Measurements from ENCODE around the gene KCTD21. TPM values are rescaled to one million over a fixed set of nuclear protein-coding genes. Genes with fewer than 3 reads are reported as not detected.
"Not testable (repeated sequence)": the region's sequence is repeated elsewhere in the genome, so short reads cannot be mapped to it uniquely, and the experiment has no call there.

KCTD21 gene
- total and polyA plus RNA-seq, 8 donors: 8.4 to 12.0 (median 9.2) TPM

- ATAC-seq (peak; percentile 72), DNase-seq (no peak)
- intact Hi-C loops (cut with DNase I): no loop called here
- TF ChIP-seq CTCF (IDR thresholded peaks at IDR 0.05): no peak
- Histone ChIP-seq H3K4me1 (peaks cover 0 to 7% of the 10 kb centered on the region in 2 donors), H3K27me3 (no peaks in the 10 kb centered on the region), H3K27ac (no peak overlapping the region), H3K36me3 (peaks cover 0 to 11% of the 10 kb centered on the region in 2 donors), H3K4me3 (no peak overlapping the region), H3K9me3 (no peaks in the 10 kb centered on the region)
Measured at GRCh38 chr11:78179459-78180071, 8.9 kb downstream of the KCTD21 start.

- ATAC-seq (no peak), DNase-seq (no peak)
- Histone ChIP-seq H3K4me1 (peaks cover 0 to 7% of the 10 kb centered on the region in 2 donors), H3K27me3 (no peaks in the 10 kb centered on the region), H3K9me3 (no peaks in the 10 kb centered on the region), H3K27ac (no peak overlapping the region), H3K36me3 (peaks cover 0 to 34% of the 10 kb centered on the region in 2 donors), H3K4me3 (no peak overlapping the region)
- TF ChIP-seq CTCF (IDR thresholded peaks at IDR 0.05): no peak
- intact Hi-C loops (cut with DNase I): no loop called here
Measured at GRCh38 chr11:78177216-78177615, 11.2 kb downstream of the KCTD21 start.

GRCh38 chr11:78176605-78177141, 11.8 kb downstream of the KCTD21 start:
- DNase-seq (no peak), ATAC-seq (no peak)
- no peaks in the 10 kb centered on the region for H3K27me3 ChIP-seq
- intact Hi-C loops (cut with DNase I): no loop called here
- no peak overlapping the region for H3K4me3 ChIP-seq
- no peak for TF ChIP-seq CTCF (IDR thresholded peaks at IDR 0.05)
- H3K4me1 ChIP-seq: peaks cover 0 to 7% of the 10 kb centered on the region in 2 donors
- peaks cover 0 to 39% of the 10 kb centered on the region in 2 donors for H3K36me3 ChIP-seq
- no peaks in the 10 kb centered on the region for H3K9me3 ChIP-seq
- no peak overlapping the region for H3K27ac ChIP-seq

- ATAC-seq; H3K9me3 ChIP-seq; intact Hi-C loops (cut with DNase I); DNase-seq; H3K4me1 ChIP-seq; H3K4me3 ChIP-seq; H3K27ac ChIP-seq; H3K27me3 ChIP-seq: not testable (repeated sequence)
- peaks cover 0 to 41% of the 10 kb centered on the region in 2 donors for H3K36me3 ChIP-seq
Measured at GRCh38 chr11:78175862-78176261, 12.6 kb downstream of the KCTD21 start.

- H3K9me3 ChIP-seq: no peaks in the 10 kb centered on the region
- peaks cover 0 to 35% of the 10 kb centered on the region in 2 donors for H3K36me3 ChIP-seq
- H3K4me3 ChIP-seq: no peak overlapping the region
- no peak overlapping the region for H3K27ac ChIP-seq
- H3K27me3 ChIP-seq: no peaks in the 10 kb centered on the region
- peaks cover 0 to 11% of the 10 kb centered on the region in 2 donors for H3K4me1 ChIP-seq
- no peak for TF ChIP-seq CTCF (IDR thresholded peaks at IDR 0.05)
- DNase-seq (no peak), ATAC-seq (no peak)
- intact Hi-C loops (cut with DNase I): no loop called here
Measured at GRCh38 chr11:78171951-78172350, 16.5 kb downstream of the KCTD21 start.
